Natural killer cell (primary cell): ENCODE data around the gene PNMA8A. TPM values are rescaled to one million over a fixed set of nuclear protein-coding genes. Genes with fewer than 3 reads are reported as not detected.
A peak's percentile ranks its signal among the peaks of the same experiment; 100 is the strongest.

Experiments
- ATAC-seq, 3 donors: fragments of 150-1000 bp in 2 of 3; fragments of 200-7000 bp in 1 of 3; cut with Tn5 transposase; 1 replicate in 1 of 3; 2 replicates in 2 of 3; pipeline ENCODE4 v1.10.0; 2021; ENCODE audit warnings: mild to moderate bottlenecking in 2 of 3, moderate library complexity in 2 of 3
- DNase-seq, 2 donors: peaks; one replicate each; pipeline versions ENCODE4 v3.0.0 to v3.0.0-alpha.2; 2013 to 2021; ENCODE audit warnings: mixed read lengths in 1 of 2
- H3K27ac ChIP-seq: one replicate; pipeline ENCODE4 v1.5.1; 2013; ENCODE audit warnings: mild to moderate bottlenecking, low read length
- H3K27me3 ChIP-seq: one replicate; pipeline ENCODE4 v1.6.1; 2013; ENCODE audit warnings: low read length; ENCODE audit not compliant: control insufficient read depth, insufficient read depth
- H3K36me3 ChIP-seq: one replicate; pipeline ENCODE4 v1.6.1; 2013; ENCODE audit warnings: low read length; ENCODE audit not compliant: control insufficient read depth, insufficient read depth
- H3K4me1 ChIP-seq: one replicate; pipeline ENCODE4 v1.6.1; 2013; ENCODE audit warnings: low read length; ENCODE audit not compliant: control insufficient read depth, insufficient read depth
- H3K4me3 ChIP-seq: one replicate; pipeline ENCODE4 v1.5.1; 2013; ENCODE audit warnings: low read length
- H3K9me3 ChIP-seq: one replicate; pipeline ENCODE4 v1.6.1; 2013; ENCODE audit warnings: low read length; ENCODE audit not compliant: control insufficient read depth, insufficient read depth
- H3K27ac Mint-ChIP-seq, 2 donors: one replicate each; pipeline ENCODE4 v1.8.0; 2022; ENCODE audit warnings: mild to moderate bottlenecking in 2 of 2, mixed read lengths in 2 of 2, moderate library complexity in 1 of 2
- H3K27me3 Mint-ChIP-seq, 2 donors: one replicate each; pipeline ENCODE4 v1.8.0; 2022; ENCODE audit warnings: low read depth in 2 of 2, mixed read lengths in 2 of 2
- H3K36me3 Mint-ChIP-seq: one replicate; pipeline ENCODE4 v1.8.0; 2022; ENCODE audit warnings: mixed read lengths
- H3K4me1 Mint-ChIP-seq, 2 donors: one replicate each; pipeline ENCODE4 v1.8.0; 2022; ENCODE audit warnings: mixed read lengths in 2 of 2
- H3K4me3 Mint-ChIP-seq: one replicate; pipeline ENCODE4 v1.8.0; 2022; ENCODE audit warnings: mild to moderate bottlenecking, moderate library complexity, mixed read lengths
- H3K9me3 Mint-ChIP-seq, 2 donors: one replicate each; pipeline ENCODE4 v1.8.0; 2022; ENCODE audit warnings: mixed read lengths in 2 of 2
- WGBS: methylation state at CpG from one replicate; pipeline ENCODE4 v1.1.7; 2013; ENCODE audit warnings: missing lambda C conversion rate; ENCODE audit not compliant: insufficient coverage; 5-methylcytosine and 5-hydroxymethylcytosine counted together
- intact Hi-C: fragments of 100-400 bp; cut with micrococcal nuclease; formaldehyde crosslinking; loops from one replicate; pipeline ENCODE4 v1.14.2; 2022
- total RNA-seq, 4 donors: library from RNA; stranded (reverse); fragments of 120-200 nt in 1 of 4; gene quantifications; one replicate each; pipeline versions ENCODE4 v1.2.3 to v1.2.4, GENCODE V29; 2013 to 2022
- TF ChIP-seq, protein P1 (sequence below): fragments of 200-600 bp; IDR thresholded peaks from one replicate; pipeline ENCODE4 v1.8.0; 2022; ENCODE audit warnings: antibody characterized with exemption

Gene PNMA8A, protein sequence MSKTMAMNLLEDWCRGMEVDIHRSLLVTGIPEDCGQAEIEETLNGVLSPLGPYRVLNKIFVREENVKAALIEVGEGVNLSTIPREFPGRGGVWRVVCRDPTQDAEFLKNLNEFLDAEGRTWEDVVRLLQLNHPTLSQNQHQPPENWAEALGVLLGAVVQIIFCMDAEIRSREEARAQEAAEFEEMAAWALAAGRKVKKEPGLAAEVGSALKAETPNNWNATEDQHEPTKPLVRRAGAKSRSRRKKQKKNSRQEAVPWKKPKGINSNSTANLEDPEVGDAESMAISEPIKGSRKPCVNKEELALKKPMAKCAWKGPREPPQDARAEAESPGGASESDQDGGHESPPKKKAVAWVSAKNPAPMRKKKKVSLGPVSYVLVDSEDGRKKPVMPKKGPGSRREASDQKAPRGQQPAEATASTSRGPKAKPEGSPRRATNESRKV
- not detected for total RNA-seq
- total RNA-seq (2013): 0.11 TPM

DNA sequence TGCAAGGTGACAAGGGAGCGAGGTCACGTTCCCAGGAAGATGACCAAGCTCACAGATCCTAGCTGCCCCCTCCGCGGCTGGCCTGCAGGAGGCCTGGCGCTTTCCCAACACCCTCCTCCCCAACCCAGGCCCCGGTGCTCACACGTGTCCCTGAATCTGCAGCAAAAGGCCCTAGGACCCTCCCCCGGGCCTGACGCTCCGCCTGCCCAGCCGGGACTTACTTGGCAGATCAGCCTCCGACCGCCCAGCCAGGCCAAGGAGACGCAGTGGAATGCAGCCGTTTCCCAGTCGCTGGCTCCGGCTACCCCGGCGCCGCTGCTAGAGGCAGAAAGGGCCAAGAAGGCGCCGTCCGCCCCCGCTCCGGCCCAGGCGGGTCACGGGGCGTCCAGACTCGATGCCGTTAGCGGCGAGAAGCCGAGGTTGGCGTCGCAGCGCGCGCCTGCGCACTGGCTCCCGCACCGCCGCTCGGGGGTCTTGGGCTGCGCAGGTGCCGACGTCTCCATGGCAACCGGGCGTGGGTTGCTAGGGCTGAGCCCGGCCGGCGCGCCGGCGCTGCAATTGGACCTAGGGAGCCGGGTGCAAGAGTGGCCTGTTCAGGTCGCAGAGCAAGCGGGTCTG is at the start of gene PNMA8A:
TSS of gene PNMA8A (minus strand) at position 448 of the 618 bp plus-strand sequence. CDS start 528 bp downstream, outside the sequence.
- Mint-ChIP-seq H3K27me3 (peaks cover 36 to 42% of the 10 kb centered on the region in 2 donors), H3K4me1 (no peaks in the 10 kb centered on the region), H3K27ac (no peak within 1 kb of the TSS), H3K4me3 (no peak within 1 kb of the TSS), H3K36me3 (no peaks in the 10 kb centered on the region), H3K9me3 (no peaks in the 10 kb centered on the region)
- TF ChIP-seq, protein P1, sequence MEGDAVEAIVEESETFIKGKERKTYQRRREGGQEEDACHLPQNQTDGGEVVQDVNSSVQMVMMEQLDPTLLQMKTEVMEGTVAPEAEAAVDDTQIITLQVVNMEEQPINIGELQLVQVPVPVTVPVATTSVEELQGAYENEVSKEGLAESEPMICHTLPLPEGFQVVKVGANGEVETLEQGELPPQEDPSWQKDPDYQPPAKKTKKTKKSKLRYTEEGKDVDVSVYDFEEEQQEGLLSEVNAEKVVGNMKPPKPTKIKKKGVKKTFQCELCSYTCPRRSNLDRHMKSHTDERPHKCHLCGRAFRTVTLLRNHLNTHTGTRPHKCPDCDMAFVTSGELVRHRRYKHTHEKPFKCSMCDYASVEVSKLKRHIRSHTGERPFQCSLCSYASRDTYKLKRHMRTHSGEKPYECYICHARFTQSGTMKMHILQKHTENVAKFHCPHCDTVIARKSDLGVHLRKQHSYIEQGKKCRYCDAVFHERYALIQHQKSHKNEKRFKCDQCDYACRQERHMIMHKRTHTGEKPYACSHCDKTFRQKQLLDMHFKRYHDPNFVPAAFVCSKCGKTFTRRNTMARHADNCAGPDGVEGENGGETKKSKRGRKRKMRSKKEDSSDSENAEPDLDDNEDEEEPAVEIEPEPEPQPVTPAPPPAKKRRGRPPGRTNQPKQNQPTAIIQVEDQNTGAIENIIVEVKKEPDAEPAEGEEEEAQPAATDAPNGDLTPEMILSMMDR: no peak
- Histone ChIP-seq H3K4me1 (peaks cover 3% of the 10 kb centered on the region), H3K27me3 (peaks cover 5% of the 10 kb centered on the region), H3K4me3 (no peak within 1 kb of the TSS), H3K36me3 (no peaks in the 10 kb centered on the region), H3K9me3 (no peaks in the 10 kb centered on the region), H3K27ac (no peak within 1 kb of the TSS)
- intact Hi-C loops: no loop called here
- ATAC-seq (no peak), DNase-seq (peak in 1 of 2 donors; percentile 43)
- 7% methylated on average over 57 of the region's 57 CpGs for WGBS

DNA sequence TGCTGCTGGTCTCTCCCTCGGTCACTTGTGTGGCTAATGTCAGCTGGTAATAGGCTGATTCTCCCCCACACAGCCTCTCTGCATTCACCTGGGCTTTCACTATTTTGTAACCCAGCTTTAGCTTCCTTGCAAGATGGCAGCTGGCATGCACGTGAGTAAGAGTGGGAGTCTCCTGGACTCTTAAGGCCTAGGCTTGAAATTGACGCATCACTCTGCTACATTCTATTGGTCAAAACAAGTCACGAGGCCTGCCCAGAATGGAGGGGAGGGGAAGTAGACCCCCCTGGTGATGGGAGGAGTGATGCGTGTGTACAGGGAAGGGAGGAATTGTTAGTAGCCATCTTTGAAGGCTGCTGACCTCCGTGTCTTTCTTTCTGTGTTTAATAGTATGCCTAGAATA is 49.3 kb upstream of the PNMA8A start:
- Mint-ChIP-seq H3K9me3 (no peaks in the 10 kb centered on the region), H3K27ac (no peak overlapping the region), H3K27me3 (peaks cover 3 to 9% of the 10 kb centered on the region in 2 donors), H3K4me3 (no peak overlapping the region), H3K36me3 (no peaks in the 10 kb centered on the region), H3K4me1 (no peaks in the 10 kb centered on the region)
- TF ChIP-seq, protein P1: no peak
- WGBS: 65% methylated on average over 4 of the region's 6 CpGs
- Histone ChIP-seq H3K9me3 (no peaks in the 10 kb centered on the region), H3K4me1 (peaks cover 3% of the 10 kb centered on the region), H3K4me3 (no peak overlapping the region), H3K36me3 (no peaks in the 10 kb centered on the region), H3K27ac (no peak overlapping the region), H3K27me3 (no peaks in the 10 kb centered on the region)
- intact Hi-C loops: no loop called here
- ATAC-seq (no peak), DNase-seq (no peak)

DNA sequence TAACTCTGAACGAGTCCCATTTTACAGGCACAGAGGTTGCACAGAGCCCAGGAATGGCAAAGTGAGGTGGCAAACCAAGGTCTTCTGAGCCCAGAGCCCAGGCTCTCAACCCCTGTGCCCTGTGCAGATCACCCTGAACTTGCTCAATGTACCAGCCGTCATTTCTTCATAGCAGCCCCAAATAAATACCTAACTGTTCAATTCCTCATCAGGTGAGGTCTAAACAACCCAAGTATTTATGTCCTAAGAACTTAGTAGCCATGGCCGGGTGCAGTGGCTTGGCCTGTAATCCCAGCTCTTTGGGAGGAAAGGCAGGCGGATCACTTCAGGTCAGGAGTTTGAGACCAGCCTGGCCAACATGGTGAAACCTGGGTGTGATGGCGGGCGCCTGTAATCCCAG is 46.1 kb upstream of the PNMA8A start:
- H3K4me3 ChIP-seq: no peak overlapping the region
- no peaks in the 10 kb centered on the region for H3K36me3 ChIP-seq
- no peak overlapping the region for H3K27ac ChIP-seq
- Mint-ChIP-seq H3K27ac (no peak overlapping the region), H3K36me3 (no peaks in the 10 kb centered on the region), H3K27me3 (peaks cover 9 to 15% of the 10 kb centered on the region in 2 donors), H3K9me3 (no peaks in the 10 kb centered on the region), H3K4me1 (no peaks in the 10 kb centered on the region), H3K4me3 (no peak overlapping the region)
- peaks cover 7% of the 10 kb centered on the region for H3K27me3 ChIP-seq
- ATAC-seq: no peak
- H3K4me1 ChIP-seq: peaks cover 3% of the 10 kb centered on the region
- WGBS: 98% methylated on average over 4 of the region's 6 CpGs
- no peak for DNase-seq
- no peaks in the 10 kb centered on the region for H3K9me3 ChIP-seq
- intact Hi-C loops: no loop called here
- TF ChIP-seq, protein P1: no peak
